Measurements from ENCODE around the gene NDUFS8.

The NDUFS8 gene

DNA sequence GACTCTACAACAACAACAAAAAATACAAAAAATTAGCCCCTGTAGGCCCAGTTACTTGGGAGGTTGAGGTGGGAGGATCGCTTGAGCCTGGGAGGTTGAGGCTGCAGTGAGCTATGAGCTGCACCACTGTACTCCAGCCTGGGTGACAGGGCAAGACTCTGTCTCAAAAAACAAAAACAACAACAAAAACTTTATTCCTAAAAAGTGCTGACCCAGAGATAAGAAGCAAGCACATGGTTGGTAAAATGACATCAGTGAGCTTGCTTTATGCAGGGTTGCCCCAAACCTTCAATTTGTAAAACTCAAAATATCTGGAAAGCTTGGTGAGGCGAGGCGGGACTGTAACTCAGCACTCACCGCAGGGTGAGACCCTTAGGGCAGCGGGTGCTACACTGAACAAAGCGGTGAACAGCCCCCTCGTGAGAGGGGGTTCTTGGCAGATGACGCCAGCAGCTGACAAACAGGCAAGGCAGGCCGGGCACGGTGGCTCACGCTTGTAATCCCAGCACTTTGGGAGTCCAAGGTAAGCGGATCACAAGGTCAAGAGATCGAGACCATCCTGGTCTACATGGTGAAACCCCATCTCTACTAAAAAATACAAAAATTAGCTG, 4.9 kb downstream of the NDUFS8 start:
- DNase-seq (ENCODE audit: extremely low read depth in 1 of 2, low read depth in 1 of 2): no peak

DNA sequence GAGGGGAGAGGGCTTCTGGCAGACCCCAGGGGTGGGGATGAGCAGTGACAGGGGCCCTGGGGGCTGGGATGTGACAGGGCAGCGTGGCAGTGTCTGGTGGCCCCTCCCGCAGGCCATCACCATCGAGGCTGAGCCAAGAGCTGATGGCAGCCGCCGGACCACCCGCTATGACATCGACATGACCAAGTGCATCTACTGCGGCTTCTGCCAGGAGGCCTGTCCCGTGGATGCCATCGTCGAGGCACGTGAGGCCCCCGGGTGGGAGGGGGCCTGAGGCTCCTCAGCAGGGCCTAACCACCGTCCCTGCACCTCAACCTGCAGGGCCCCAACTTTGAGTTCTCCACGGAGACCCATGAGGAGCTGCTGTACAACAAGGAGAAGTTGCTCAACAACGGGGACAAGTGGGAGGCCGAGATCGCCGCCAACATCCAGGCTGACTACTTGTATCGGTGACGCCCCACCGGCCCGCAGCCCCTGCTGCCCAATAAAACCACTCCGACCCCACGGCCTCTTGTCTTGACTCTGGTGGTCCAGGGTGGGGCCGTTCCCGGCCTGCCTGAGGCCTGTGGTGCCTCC, 5.7 kb downstream of the NDUFS8 start:
- no peak for DNase-seq (ENCODE audit: extremely low read depth in 1 of 2, low read depth in 1 of 2)

DNA sequence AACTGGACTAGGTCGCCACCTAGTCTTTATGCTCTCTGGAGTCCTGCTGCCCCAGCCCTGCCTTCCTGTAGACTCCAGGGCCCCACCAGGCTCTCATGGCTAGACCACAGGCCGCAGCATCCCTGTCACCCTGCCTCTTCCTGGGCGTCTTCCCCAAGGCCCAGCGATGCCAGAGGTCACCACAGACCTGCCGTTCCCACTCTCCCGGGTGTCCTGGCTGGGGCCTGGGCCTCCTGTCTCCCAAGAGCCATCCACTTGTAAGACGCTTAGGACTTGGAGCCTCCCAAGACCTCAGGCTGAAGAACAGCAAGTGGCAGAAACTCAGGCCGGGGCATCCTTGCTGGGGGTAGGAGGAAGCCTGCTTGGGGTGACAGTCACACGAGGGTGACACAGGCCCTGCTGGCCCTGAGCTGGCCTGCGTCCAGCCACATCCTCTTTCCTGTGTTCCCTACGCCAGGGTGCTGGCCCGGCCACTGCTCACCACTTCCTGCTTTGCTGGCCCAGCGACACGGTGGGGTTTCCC, 6.3 kb downstream of the NDUFS8 start:
- DNase-seq (ENCODE audit: extremely low read depth in 1 of 2, low read depth in 1 of 2): no peak

GRCh38 chr11:68037411-68038225, 7.1 kb downstream of the NDUFS8 start:
- DNase-seq (ENCODE audit: extremely low read depth in 1 of 2, low read depth in 1 of 2): no peak

- DNase-seq (ENCODE audit: extremely low read depth in 1 of 2, low read depth in 1 of 2): no peak
Measured at GRCh38 chr11:68038226-68038717, 7.8 kb downstream of the NDUFS8 start.

GRCh38 chr11:68038718-68039525, 8.4 kb downstream of the NDUFS8 start, which contains the start of gene TCIRG1:
TCIRG1 (plus strand) TSS chr11:68039025; CDS start chr11:68041272, 2,247 bp downstream.
- peak in 1 of 2 donors; percentile 46 for DNase-seq (ENCODE audit: extremely low read depth in 1 of 2, low read depth in 1 of 2)

- no peak for DNase-seq (ENCODE audit: extremely low read depth in 1 of 2, low read depth in 1 of 2)
Measured at GRCh38 chr11:68039526-68040086, 9.1 kb downstream of the NDUFS8 start.

- peak in 1 of 2 donors; percentile 14 for DNase-seq (ENCODE audit: extremely low read depth in 1 of 2, low read depth in 1 of 2)
Measured at GRCh38 chr11:68040101-68040956, 9.8 kb downstream of the NDUFS8 start.

DNA sequence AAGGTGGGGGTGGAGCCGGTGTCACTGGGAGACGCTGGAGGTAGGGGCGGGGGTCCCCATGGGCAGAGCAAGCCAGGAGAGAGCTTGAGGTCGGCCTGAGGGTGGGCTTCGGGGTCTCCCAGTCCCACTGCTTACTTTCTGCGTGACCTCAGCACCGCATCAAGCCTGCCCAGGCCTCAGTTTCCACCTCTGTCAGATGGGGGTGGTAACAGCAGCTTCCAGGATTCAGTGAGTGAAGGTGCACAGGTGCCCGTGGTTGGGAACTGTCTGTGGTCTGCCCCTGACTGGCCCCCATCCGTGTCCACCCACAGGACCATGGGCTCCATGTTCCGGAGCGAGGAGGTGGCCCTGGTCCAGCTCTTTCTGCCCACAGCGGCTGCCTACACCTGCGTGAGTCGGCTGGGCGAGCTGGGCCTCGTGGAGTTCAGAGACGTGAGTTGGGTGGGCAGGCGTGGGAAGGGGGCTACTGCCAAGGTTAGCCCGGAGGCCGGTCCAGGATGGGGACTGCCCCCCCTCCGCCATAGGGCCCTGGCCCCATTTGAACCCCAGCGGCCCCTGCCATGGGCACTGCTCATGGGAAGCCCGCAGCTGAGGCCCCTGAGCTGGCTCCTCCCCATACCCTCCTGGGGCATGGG, 10.6 kb downstream of the NDUFS8 start:
- DNase-seq (ENCODE audit: extremely low read depth in 1 of 2, low read depth in 1 of 2): no peak

GRCh38 chr11:68041617-68042218, 11.2 kb downstream of the NDUFS8 start:
- no peak for DNase-seq (ENCODE audit: extremely low read depth in 1 of 2, low read depth in 1 of 2)

DNA sequence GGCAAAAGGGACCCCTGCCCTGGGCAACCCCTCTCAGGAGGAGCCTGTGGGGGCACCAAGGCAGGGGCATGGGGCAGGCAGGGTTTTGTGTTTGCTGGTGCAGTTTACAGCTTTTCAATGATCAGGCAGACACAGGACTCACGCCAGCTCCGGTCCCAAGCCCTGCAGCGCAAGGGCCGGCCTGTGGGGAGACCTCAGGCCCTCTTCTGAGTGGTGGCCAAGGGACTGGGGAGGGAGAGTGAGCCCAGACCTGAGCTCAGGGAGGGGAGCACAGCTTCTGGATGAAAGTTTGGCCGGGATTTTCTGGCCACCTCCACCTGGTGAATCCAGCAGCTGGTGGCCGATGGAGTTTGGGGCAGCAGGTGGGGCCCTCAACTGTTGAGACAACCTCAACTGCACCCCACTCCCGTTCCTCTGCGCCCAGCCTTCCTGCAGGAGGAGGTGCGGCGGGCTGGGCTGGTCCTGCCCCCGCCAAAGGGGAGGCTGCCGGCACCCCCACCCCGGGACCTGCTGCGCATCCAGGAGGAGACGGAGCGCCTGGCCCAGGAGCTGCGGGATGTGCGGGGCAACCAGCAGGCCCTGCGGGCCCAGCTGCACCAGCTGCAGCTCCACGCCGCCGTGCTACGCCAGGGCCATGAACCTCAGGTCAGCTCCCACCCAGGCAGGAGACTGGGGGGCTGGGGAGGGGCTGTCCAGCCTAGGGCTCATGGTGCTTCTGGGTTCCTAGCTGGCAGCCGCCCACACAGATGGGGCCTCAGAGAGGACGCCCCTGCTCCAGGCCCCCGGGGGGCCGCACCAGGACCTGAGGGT, 11.9 kb downstream of the NDUFS8 start:
- DNase-seq (ENCODE audit: extremely low read depth in 1 of 2, low read depth in 1 of 2): no peak

DNA sequence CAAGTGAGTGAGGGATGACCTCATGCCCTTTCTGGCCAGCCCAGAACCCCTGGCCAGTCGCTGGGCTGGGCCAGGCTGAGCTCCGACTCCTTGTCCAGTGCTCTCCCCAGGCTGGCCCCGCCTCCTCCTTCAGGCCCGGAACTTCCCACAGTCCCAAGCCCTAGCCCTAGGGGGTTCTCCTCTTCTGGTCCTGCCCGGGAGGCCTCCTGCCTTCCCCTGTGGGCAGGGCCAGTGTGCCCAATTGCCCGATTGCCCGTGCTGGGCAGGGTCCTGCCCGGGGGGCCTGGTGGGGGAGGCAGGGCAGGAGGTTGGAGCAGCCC, 12.5 kb downstream of the NDUFS8 start:
- DNase-seq (ENCODE audit: extremely low read depth in 1 of 2, low read depth in 1 of 2): no peak

DNA sequence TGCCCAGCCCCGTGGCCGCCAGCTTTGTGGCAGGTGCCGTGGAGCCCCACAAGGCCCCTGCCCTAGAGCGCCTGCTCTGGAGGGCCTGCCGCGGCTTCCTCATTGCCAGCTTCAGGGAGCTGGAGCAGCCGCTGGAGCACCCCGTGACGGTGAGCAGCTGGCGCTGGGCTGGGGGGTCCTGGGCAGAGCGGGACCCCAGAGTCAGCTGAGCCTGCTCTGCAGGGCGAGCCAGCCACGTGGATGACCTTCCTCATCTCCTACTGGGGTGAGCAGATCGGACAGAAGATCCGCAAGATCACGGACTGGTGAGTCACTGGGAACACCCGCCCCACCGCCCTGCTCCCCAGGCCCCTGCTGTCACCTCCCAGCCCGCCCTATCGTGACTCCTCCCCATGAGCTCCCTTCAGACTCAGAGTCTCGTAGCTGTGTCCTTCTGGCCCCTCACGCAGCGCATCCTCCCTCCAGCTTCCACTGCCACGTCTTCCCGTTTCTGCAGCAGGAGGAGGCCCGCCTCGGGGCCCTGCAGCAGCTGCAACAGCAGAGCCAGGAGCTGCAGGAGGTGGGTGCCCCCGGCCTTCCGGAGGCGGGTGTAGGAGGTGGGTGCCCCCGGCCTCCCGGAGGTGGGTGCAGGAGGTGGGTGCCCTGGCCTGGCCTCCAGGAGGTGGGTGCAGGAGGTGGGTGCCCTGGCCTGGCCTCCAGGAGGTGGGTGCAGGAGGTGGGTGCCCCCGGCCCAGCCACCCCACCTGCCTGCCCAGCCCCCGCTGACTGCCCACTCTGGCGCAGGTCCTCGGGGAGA, 13.1 kb downstream of the NDUFS8 start:
- DNase-seq (ENCODE audit: extremely low read depth in 1 of 2, low read depth in 1 of 2): no peak

GRCh38 chr11:68044145-68044813, 13.8 kb downstream of the NDUFS8 start:
- no peak for DNase-seq (ENCODE audit: extremely low read depth in 1 of 2, low read depth in 1 of 2)

GRCh38 chr11:68044898-68045351, 14.4 kb downstream of the NDUFS8 start:
- DNase-seq (ENCODE audit: extremely low read depth in 1 of 2, low read depth in 1 of 2): no peak

GRCh38 chr11:68047437-68048290, 17.2 kb downstream of the NDUFS8 start:
- DNase-seq (ENCODE audit: extremely low read depth in 1 of 2, low read depth in 1 of 2): no peak
